GM12878 (cell line): ENCODE data around the gene COL28A1. TPM values are rescaled to one million over a fixed set of nuclear protein-coding genes. Genes with fewer than 3 reads are reported as not detected.

Source experiments
- ATAC-seq: fragments of 200-7000 bp; cut with Tn5 transposase; 3 replicates; pipeline ENCODE4 v1.9.1; 2020; ENCODE audit warnings: mild to moderate bottlenecking, moderate library complexity
- BruUV-seq: library from RNA; stranded (reverse); fragments of 400-500 nt; replicated peaks from 2 replicates; lab custom pipeline; 2021; lab: Mats Ljungman, UMichigan
- CTCF ChIA-PET: fragments of 300-600 bp; sonication (Branson Sonifier 250); formaldehyde crosslinking; extraction: SDS; loops from one replicate; lab custom pipeline; 2021; ENCODE audit warnings: inconsistent platforms; lab: Yijun Ruan, JAX
- POLR2A ChIA-PET: fragments of 350-600 bp; formaldehyde crosslinking; extraction: SDS; loops from one replicate; lab custom pipeline; 2021; ENCODE audit warnings: inconsistent platforms; lab: Charles Lee
- RAD21 ChIA-PET: fragments of 300-600 bp; sonication (Branson Sonifier 250); formaldehyde crosslinking; loops from one replicate; lab custom pipeline; 2023; ENCODE audit warnings: antibody characterized with exemption; ENCODE audit not compliant: unreplicated experiment; lab: Charles Lee
- SMC1A ChIA-PET: fragments of 300-600 bp; sonication (Branson Sonifier 250); formaldehyde crosslinking; loops from one replicate; lab custom pipeline; 2023; ENCODE audit not compliant: unreplicated experiment, uncharacterized antibody; lab: Charles Lee
- DNase-seq: peaks from one replicate; pipeline ENCODE4 v3.0.0-alpha.2; 2011; ENCODE audit warnings: low read depth, low spot score
- FAIRE-seq: peaks from 3 replicates; lab custom pipeline; 2011; peaks lifted over from hg19 to GRCh38; lab: Jason Lieb, UNC
- H2AFZ ChIP-seq: 2 replicates; pipeline ENCODE4 v1.6.0; 2011; ENCODE audit warnings: low read depth, low read length, control low read depth; ENCODE audit not compliant: control insufficient read depth
- H3K27ac ChIP-seq: 2 replicates; pipeline ENCODE4 v1.5.1; 2011; ENCODE audit warnings: control low read depth; ENCODE audit not compliant: control insufficient read depth, insufficient read depth
- H3K27me3 ChIP-seq, 2 experiments: replicated peaks in 1 of 2; 2 replicates each; pipeline versions ENCODE4 v1.6.0 to v1.6.1; 2011; ENCODE audit warnings: low read length in 1 of 2; ENCODE audit not compliant: control insufficient read depth in 2 of 2, insufficient read depth in 2 of 2
- H3K36me3 ChIP-seq, 2 experiments: 2 replicates each; pipeline ENCODE4 v1.5.1; 2011; ENCODE audit warnings: low read length in 1 of 2; ENCODE audit not compliant: control insufficient read depth in 2 of 2, insufficient read depth in 2 of 2
- H3K4me1 ChIP-seq: 2 replicates; pipeline ENCODE4 v1.6.1; 2011; ENCODE audit warnings: mild to moderate bottlenecking, low read length, moderate library complexity, mixed read lengths; ENCODE audit not compliant: control insufficient read depth, insufficient read depth
- H3K4me2 ChIP-seq: 2 replicates; pipeline ENCODE4 v1.6.0; 2011; ENCODE audit warnings: control low read depth; ENCODE audit not compliant: control insufficient read depth, insufficient read depth
- H3K4me3 ChIP-seq: fragments of 200-600 bp; sonication (generic); 2 replicates; pipeline ENCODE4 v1.5.1; 2016
- H3K79me2 ChIP-seq: 2 replicates; pipeline ENCODE4 v1.6.0; 2011; ENCODE audit warnings: low read length; ENCODE audit not compliant: control insufficient read depth, insufficient read depth
- H3K9ac ChIP-seq: 2 replicates; pipeline ENCODE4 v1.8.0; 2011; ENCODE audit warnings: low read length, control low read depth, mixed read lengths; ENCODE audit not compliant: control insufficient read depth, insufficient read depth
- H3K9me3 ChIP-seq: replicated peaks from 3 replicates; pipeline ENCODE4 v1.5.1; 2011; ENCODE audit warnings: mild to moderate bottlenecking, low read length; ENCODE audit not compliant: control insufficient read depth, insufficient read depth
- H4K20me1 ChIP-seq: 2 replicates; pipeline ENCODE4 v1.6.0; 2011; ENCODE audit not compliant: control insufficient read depth, insufficient read depth
- POLR2AphosphoS2 ChIP-seq: IDR thresholded peaks from 2 replicates; pipeline ENCODE4 v1.6.1; 2011; ENCODE audit warnings: low read depth, mild to moderate bottlenecking, low read length, improper control_type of control experiment, moderate library complexity
- SRF ChIP-seq, 2 experiments: IDR thresholded peaks; 2 replicates each; pipeline ENCODE4 v1.6.1; 2011; ENCODE audit warnings: low read depth in 2 of 2, low read length in 2 of 2, mild to moderate bottlenecking in 1 of 2, moderate library complexity in 1 of 2
- ZNF384 ChIP-seq: IDR thresholded peaks from 2 replicates; pipeline ENCODE4 v1.6.1; 2012; ENCODE audit warnings: low read depth, mild to moderate bottlenecking, low read length, improper control_type of control experiment, borderline replicate concordance
- WGBS: methylation state at CpG from one replicate; pipeline ENCODE4 v1.1.6; 2016; ENCODE audit warnings: low lambda C conversion rate; ENCODE audit not compliant: insufficient replicate concordance, insufficient coverage; ENCODE audit errors: missing lambda C conversion rate; 5-methylcytosine and 5-hydroxymethylcytosine counted together
- in situ Hi-C: fragments of 300-500 bp; cut with MboI; formaldehyde crosslinking; loops from 9 replicates; pipeline ENCODE4 v1.14.3; 2018; ENCODE audit warnings: mixed read lengths
- intact Hi-C: fragments of 100-400 bp; cut with micrococcal nuclease; formaldehyde crosslinking; loops from one replicate; pipeline ENCODE4 v1.14.2; 2022; ENCODE audit not compliant: unreplicated experiment
- polyA plus RNA-seq, 11 experiments: library from polyadenylated mRNA; depleted of rRNA in 4 of 11; unstranded in 6 of 11; stranded (reverse) in 5 of 11; fragments of >200 nt; fragmentation: Nextera tagmentation in 4 of 11; fragmentation: Illumina TruSeq in 1 of 11; extraction: Ambion mirVana in 4 of 11; extraction: Trizol in 1 of 11; gene quantifications; 1 replicate in 1 of 11; 2 replicates in 10 of 11; pipeline versions ENCODE4 v1.2.1 to v1.2.3, GENCODE V29; 2011 to 2016; ENCODE audit warnings: inconsistent platforms in 2 of 11, missing spikeins in 2 of 11, low read depth in 1 of 11
- total RNA-seq, 4 experiments: library from RNA; depleted of rRNA in 3 of 4; stranded (reverse); fragments of >200 nt in 3 of 4; fragmentation: Illumina TruSeq in 1 of 4; extraction: Trizol in 1 of 4; gene quantifications; 2 replicates each; pipeline versions ENCODE4 v1.2.1 to v1.2.3, GENCODE V29; 2013 to 2021
- TF ChIP-seq, protein P1 (sequence below): fragments of 450-650 bp; formaldehyde crosslinking; IDR thresholded peaks from 2 replicates; pipeline ENCODE4 v1.4.0; 2020; ENCODE audit warnings: mild to moderate bottlenecking, moderate library complexity
- TF ChIP-seq, protein P2 (sequence below): fragments of 450-650 bp; IDR thresholded peaks from 2 replicates; pipeline ENCODE4 v1.6.1; 2017; ENCODE audit warnings: mild to moderate bottlenecking

COL28A1 gene
- total and polyA plus RNA-seq, 10 of the 15 experiments (the other 5 are each of a cell fraction or from before 2014, with no cell fraction given): 0.05 to 0.22 TPM; not detected in 8

DNA sequence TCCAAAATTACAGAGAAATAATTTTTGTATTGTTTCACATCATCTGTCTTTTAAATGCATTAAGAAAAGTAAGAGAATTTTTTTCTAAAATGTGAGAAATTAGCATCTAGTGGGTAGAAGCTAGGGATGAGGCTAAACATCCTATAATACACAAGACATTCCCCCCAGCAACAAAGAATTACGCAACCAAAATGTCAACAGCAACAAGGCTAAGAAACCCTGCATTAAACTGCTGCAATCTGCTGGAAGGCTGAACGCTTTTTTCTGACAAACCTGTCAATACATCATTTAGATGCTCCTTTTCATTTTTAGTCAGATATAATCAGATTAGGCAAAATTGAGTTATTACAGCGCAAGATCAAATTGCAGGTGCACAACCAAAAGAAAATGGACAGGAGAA is 191.1 kb downstream of the COL28A1 start (continued):
- TF ChIP-seq POLR2AphosphoS2 (no peak), ZNF384 (no peak)
- TF ChIP-seq, protein P1, sequence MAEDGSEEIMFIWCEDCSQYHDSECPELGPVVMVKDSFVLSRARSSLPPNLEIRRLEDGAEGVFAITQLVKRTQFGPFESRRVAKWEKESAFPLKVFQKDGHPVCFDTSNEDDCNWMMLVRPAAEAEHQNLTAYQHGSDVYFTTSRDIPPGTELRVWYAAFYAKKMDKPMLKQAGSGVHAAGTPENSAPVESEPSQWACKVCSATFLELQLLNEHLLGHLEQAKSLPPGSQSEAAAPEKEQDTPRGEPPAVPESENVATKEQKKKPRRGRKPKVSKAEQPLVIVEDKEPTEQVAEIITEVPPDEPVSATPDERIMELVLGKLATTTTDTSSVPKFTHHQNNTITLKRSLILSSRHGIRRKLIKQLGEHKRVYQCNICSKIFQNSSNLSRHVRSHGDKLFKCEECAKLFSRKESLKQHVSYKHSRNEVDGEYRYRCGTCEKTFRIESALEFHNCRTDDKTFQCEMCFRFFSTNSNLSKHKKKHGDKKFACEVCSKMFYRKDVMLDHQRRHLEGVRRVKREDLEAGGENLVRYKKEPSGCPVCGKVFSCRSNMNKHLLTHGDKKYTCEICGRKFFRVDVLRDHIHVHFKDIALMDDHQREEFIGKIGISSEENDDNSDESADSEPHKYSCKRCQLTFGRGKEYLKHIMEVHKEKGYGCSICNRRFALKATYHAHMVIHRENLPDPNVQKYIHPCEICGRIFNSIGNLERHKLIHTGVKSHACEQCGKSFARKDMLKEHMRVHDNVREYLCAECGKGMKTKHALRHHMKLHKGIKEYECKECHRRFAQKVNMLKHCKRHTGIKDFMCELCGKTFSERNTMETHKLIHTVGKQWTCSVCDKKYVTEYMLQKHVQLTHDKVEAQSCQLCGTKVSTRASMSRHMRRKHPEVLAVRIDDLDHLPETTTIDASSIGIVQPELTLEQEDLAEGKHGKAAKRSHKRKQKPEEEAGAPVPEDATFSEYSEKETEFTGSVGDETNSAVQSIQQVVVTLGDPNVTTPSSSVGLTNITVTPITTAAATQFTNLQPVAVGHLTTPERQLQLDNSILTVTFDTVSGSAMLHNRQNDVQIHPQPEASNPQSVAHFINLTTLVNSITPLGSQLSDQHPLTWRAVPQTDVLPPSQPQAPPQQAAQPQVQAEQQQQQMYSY: no peak

DNA sequence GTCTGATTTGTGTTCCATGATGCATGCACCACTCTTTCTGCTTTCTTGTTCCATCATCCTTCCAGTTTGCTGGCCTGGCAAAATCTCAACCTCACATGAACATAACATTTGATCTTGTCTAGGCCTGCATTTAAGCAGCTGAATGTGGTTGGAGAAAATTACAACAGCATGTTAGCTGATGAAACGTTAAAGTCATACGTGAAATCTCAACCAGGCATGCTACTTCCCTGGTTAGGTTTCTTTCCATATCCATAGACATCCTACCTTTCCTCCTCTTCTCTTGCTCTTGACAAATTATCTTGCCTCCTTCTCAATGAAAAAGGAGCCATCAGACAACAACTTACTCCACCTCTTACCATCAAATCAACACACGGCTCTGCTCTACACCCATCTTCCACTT is 199.8 kb downstream of the COL28A1 start:
- no peaks in the 10 kb centered on the region for H4K20me1 ChIP-seq
- no peak overlapping the region for H2AFZ ChIP-seq
- ChIA-PET SMC1A (no interaction called here), RAD21 (no interaction called here), CTCF (no interaction called here), POLR2A (no interaction called here)
- H3K36me3 ChIP-seq: no peaks in the 10 kb centered on the region
- H3K4me2 ChIP-seq: no peak overlapping the region
- H3K4me1 ChIP-seq: no peaks in the 10 kb centered on the region
- intact Hi-C loops (no loop called here), in situ Hi-C loops (no loop called here)
- no peak overlapping the region for H3K27ac ChIP-seq
- no peak for TF ChIP-seq SRF (IDR thresholded peaks at IDR 0.05; ENCODE audit: low read depth in 2 of 2, low read length in 2 of 2)
- TF ChIP-seq, protein P2, sequence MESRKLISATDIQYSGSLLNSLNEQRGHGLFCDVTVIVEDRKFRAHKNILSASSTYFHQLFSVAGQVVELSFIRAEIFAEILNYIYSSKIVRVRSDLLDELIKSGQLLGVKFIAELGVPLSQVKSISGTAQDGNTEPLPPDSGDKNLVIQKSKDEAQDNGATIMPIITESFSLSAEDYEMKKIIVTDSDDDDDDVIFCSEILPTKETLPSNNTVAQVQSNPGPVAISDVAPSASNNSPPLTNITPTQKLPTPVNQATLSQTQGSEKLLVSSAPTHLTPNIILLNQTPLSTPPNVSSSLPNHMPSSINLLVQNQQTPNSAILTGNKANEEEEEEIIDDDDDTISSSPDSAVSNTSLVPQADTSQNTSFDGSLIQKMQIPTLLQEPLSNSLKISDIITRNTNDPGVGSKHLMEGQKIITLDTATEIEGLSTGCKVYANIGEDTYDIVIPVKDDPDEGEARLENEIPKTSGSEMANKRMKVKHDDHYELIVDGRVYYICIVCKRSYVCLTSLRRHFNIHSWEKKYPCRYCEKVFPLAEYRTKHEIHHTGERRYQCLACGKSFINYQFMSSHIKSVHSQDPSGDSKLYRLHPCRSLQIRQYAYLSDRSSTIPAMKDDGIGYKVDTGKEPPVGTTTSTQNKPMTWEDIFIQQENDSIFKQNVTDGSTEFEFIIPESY: no peak
- no peaks in the 10 kb centered on the region for H3K27me3 ChIP-seq
- 44% methylated on average over 3 of the region's 3 CpGs for WGBS
- no peak for DNase-seq
- no peaks in the 10 kb centered on the region for H3K79me2 ChIP-seq
- no peak for ATAC-seq
- FAIRE-seq: no peak
- BruUV-seq: no TSS peak
- H3K4me3 ChIP-seq: no peak overlapping the region
- no peak overlapping the region for H3K9ac ChIP-seq
- H3K9me3 ChIP-seq: no peaks in the 10 kb centered on the region
